NCI-H526 (cell line): ENCODE measurements around the gene HDAC9.
"Not testable (repeated sequence)": the region's sequence is repeated elsewhere in the genome, so short reads cannot be mapped to it uniquely, and the experiment has no call there.

Experiments used
- DNase-seq, 2 experiments: peaks; one replicate each; lab custom pipeline; 2025; lab: John Stamatoyannopoulos, UW

HDAC9 gene

DNA sequence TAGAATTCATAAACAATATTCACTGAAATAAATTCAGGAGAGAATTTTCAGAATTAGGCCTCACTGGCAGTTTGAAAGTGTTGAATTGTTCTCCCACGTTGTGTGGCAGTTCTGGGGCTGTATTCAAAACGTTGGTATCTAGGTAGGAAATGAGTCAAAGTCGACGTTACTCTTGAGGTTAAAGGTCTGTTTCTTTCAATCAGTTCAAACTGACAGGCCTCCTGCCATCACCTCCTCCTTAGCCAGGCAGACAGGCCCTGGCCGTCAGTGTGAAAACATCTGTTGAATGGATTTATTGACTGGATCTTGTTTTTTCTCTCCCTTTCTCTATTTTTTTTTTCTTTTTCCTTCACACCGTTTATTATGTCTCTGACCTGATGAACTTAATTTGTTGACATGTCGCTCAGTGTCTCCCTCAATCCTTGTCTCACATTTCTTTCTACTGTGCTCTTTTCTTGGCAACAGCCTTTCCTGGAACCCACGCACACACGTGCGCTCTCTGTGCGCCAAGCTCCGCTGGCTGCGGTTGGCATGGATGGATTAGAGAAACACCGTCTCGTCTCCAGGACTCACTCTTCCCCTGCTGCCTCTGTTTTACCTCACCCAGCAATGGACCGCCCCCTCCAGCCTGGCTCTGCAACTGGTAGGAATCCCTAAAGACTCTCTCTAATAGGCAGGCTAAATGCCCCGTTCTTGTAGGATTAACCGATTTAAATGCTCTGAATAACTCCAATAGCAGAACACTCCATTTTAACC, 231.7 kb downstream of the HDAC9 start:
- no peak for DNase-seq

GRCh38 chr7:18736012-18736411, 240.5 kb downstream of the HDAC9 start:
- DNase-seq, result not testable (repeated sequence)

- DNase-seq, result no peak
Measured at GRCh38 chr7:18740579-18740988, 245.0 kb downstream of the HDAC9 start.

- no peak for DNase-seq
Measured at GRCh38 chr7:18753972-18754610, 258.5 kb downstream of the HDAC9 start.

GRCh38 chr7:18754766-18755165, 259.2 kb downstream of the HDAC9 start:
- no peak for DNase-seq

- DNase-seq, result no peak
Measured at GRCh38 chr7:18755793-18756192, 260.2 kb downstream of the HDAC9 start.

DNA sequence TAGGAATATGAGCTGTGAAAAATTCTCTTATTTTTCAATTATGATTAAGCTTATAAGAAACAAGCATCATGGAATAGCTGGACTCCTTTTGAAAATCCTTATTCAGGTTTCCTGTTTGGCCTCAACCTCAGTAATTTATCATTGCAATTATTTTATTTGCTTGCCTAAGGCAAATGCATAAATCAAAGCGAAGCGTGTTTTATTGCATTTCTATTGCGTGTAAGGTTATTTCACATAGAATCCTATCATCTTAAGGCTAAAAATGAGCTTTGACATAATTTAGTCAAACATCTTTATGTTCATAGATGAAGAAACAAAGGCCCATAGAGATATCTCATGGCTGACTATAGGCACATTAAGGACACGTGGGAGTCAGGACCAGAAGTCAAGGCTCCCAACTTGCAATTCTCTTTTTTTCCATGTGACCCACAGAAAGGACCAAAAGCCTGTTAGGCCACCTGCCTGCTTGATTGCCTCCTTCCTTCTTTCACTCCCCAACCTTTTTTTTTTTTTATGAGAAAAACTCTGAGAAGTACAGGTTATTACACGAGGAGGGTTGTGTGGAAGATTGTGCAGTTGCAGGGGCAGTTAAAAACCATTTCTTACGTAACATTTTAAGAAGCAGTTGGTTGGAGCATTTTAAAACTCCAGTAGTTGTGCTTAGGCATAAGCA, 261.0 kb downstream of the HDAC9 start:
- DNase-seq, result no peak

- no peak for DNase-seq
Measured at GRCh38 chr7:18760046-18760445, 264.5 kb downstream of the HDAC9 start.

GRCh38 chr7:18760631-18761445, 265.3 kb downstream of the HDAC9 start:
- no peak for DNase-seq

DNA sequence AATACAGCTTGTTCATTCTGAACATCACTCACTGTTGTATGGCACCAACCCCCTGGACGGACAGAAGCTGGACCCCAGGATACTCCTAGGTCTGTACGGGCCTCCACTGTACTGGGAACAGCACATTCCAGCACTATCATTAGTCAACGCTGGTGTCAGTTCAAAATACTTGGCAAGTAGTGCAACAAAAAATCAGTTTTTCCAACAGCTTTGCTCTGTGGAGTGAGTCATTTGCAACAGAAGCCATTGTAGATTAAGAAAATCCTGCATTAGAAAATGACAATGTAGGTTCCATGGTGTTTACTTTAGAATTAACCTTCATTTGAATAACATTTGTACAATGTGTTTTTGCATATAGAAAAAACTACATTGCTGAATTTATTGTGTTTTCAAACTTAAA, 266.6 kb downstream of the HDAC9 start:
- peak; percentile 9 to 18 for DNase-seq

- no peak for DNase-seq
Measured at GRCh38 chr7:18768256-18768655, 272.7 kb downstream of the HDAC9 start.

- DNase-seq, result no peak
Measured at GRCh38 chr7:18770154-18770811, 274.7 kb downstream of the HDAC9 start.

- no peak for DNase-seq
Measured at GRCh38 chr7:18770822-18771221, 275.3 kb downstream of the HDAC9 start.

- DNase-seq, result no peak
Measured at GRCh38 chr7:18771834-18772566, 276.5 kb downstream of the HDAC9 start.

GRCh38 chr7:18772567-18772965, 277.0 kb downstream of the HDAC9 start:
- DNase-seq, result no peak

- DNase-seq, result no peak
Measured at GRCh38 chr7:18777314-18777713, 281.8 kb downstream of the HDAC9 start.

DNA sequence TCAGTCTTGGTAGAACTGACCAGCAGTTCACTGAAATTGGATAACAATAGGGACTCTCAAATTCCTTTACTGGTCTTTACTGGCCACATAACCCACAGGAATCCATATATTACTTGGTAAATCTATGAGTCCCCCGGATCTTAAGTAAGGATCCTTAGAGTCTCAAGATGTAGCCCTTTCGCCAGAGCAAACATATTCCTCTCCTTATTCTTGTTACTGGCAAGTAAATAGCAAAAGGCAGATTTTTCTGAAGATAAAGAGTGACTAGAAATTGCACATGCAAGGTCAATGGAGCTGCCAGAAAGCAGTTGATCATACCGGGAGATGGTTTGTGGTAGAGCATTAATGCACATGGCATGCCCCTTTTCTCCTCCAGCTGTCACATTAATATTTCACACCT, 283.0 kb downstream of the HDAC9 start:
- DNase-seq, result no peak

DNA sequence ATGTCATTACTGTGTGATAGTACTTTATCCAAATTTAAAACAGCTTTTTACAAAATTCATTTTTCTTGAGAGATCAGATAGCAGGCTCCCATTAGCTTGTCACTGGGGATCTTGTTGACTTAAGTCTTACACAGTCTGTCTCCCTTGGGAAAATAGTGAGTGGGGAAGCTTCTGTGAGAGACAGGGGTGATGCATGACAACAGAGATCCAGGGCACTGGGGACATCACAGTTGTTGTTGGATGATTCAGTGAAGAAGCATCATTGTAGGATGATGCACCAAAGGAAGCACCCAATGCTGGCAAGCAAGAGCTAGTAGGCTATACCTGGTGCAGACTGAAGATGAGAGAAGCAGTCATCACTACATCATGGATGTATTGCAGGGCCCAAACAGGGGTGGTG, 284.7 kb downstream of the HDAC9 start:
- DNase-seq, result no peak

DNA sequence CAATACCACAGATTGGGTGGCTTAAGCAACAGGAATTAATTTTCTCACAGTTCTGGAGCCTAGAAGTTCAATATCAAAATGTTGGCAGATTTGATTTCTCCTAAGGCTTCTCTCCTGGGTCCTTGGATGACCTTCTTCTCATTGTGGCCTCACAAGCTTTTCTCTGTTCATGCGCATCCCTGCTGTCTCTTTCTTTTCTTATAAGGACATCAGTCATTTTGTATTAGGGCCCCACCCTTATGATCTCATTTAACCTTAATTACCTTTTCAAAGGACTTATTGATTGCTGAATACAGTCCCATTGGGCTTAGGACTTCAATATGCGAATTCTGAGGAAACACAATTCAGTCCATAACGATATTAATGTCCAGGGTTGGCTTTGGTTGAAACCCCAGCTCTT, 285.4 kb downstream of the HDAC9 start:
- no peak for DNase-seq

DNA sequence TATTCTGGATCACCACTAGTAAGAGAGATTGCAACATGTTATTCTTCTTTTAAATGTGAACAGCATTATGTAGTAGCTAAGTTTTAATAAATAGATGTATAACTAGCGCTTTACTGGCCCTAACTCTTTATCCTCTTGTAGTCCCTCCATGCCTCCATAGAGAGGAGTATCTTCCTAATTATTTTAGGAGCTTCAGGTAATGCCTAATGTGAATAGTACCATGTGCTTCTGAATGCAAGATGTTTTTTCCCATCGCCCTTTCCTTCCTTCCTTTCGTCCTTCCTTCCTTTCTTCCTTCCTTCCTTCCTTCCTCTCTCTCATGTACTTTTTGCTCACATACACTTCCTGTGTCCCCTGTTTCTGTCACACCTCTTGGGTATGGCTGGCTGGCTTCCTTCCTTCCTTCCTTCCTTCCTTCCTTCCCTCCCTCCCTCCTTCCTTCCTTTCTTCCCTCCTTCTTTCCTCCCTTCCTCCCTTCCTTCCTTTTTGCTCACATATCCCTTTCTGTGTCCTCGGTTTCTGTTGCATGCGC, 290.7 kb downstream of the HDAC9 start:
- DNase-seq, result no peak

- DNase-seq, result no peak
Measured at GRCh38 chr7:18786796-18787195, 291.2 kb downstream of the HDAC9 start.
